Measurements from ENCODE around the gene GRIK4.
A peak's percentile ranks its signal among the peaks of the same experiment; 100 is the strongest.
"Not testable (repeated sequence)": the region's sequence is repeated elsewhere in the genome, so short reads cannot be mapped to it uniquely, and the experiment has no call there.

Gene GRIK4

DNA sequence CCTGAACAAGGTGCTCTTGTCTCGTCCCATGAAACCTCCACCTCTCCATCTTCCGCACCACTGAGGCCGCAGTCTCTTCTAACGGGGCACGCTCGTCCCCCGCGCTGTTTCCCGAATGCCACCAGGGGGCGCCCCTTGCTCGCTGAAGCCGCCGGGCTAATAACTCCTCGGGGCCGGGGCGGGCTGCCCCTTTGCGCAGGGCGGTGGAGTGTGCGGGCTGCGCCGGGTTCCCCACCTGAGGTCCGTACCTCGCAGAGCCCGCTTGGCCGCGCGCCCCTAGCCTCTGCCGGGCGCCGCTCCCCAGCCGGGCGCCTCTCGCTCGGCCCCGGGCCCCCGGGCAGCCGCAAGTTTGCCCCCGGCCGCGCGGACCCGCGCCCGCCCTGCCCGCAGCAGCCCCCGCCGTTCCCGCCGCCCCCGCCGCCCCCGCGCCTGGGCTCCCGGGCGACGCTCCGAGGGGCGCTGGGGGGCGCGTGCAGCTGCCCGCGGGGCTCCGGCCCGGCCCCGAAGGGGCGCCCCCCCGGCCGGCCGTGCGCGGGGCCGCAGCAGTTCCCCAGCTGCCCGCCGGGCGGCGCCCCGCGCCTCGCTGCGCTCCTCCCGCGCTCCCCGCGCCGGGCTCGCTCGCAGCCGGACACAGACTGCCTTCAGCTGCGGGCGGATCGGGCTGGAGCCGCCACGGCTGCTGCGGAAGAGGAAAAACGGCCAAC is at the start of gene GRIK4:
Gene GRIK4 (plus strand): TSS at position 633 of the 704 bp plus-strand sequence. CDS start 148,571 bp downstream, outside the sequence.
- peak; percentile 27 to 73 for DNase-seq (ENCODE audit: low read depth in 2 of 2)

DNA sequence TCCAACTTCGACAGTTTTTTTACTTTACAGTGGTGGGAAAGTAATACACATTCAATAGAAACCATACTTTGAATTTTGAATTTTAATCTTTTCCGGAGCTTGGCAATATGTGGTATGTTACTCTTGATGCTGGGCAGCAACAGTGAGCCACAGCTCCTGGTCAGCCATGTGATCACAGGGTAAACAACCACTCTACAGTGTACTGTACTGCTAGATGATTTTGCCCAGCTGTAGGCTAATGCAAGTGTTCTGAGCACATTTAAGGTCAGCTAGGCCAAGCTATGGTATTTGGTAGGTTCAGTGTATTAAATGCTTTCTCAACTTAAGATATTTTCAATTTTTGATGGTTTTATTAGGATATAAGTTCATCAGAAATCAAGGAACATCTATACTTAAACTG is 48.7 kb upstream of the GRIK4 start:
- DNase-seq (ENCODE audit: low read depth in 2 of 2), result no peak

DNA sequence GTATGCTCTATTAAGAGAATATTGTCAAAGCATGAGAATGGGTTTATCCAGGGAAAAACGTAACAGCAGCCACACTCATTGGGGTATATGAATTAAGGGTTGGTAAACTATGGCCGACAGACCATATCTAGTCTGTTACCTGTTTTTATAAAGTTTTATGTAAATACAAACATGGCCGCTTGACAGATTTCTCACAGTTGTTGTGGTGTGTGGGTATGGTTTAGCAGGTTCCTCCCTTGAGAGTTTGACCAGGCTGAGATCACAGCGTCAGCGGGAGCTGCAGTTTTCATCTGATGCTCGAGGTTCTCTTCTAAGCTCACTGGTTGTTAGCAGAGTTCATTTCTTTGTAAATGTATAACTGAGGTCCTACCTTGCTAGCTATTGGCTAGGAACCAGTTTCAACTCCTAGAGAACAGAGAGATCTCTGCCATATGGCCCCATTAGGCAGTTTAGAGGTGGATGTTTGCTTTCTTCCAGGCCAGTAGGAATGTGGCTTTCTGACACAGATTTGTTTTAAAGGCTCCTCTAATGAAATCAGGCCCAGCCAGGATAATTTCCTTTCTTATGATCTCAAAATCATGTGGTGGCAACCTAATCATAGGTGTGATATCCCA is 45.5 kb upstream of the GRIK4 start:
- DNase-seq (ENCODE audit: low read depth in 2 of 2), result no peak

GRCh38 chr11:120467627-120468026 is 43.9 kb upstream of the GRIK4 start:
- DNase-seq (ENCODE audit: low read depth in 2 of 2), result no peak

GRCh38 chr11:120471131-120471530 is 40.4 kb upstream of the GRIK4 start:
- no peak for DNase-seq (ENCODE audit: low read depth in 2 of 2)

GRCh38 chr11:120471994-120472393 is 39.6 kb upstream of the GRIK4 start:
- no peak for DNase-seq (ENCODE audit: low read depth in 2 of 2)

DNA sequence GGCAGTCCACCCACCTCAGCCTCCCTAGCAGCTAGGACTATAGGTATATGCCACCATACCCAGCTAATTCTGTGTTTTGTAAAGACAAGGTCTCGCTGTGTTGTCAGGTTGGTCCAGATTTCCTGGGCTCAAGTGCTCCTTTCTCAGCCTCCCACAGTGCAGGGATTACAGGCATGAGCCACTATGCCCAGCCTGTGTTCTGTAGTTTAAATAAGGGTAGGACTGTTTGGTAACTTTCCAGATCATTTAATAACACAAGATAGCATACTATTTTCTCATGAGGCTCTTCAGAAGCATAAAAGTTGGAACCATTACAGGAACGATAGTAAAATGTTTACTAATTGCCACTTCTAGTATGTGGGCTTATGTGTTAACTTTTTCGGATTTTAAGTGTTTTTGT is 38.0 kb upstream of the GRIK4 start:
- DNase-seq (ENCODE audit: low read depth in 2 of 2), result no peak

- no peak for DNase-seq (ENCODE audit: low read depth in 2 of 2)
Measured at GRCh38 chr11:120482149-120482548, 29.4 kb upstream of the GRIK4 start.

GRCh38 chr11:120484722-120485121 is 26.8 kb upstream of the GRIK4 start:
- no peak for DNase-seq (ENCODE audit: low read depth in 2 of 2)

GRCh38 chr11:120486138-120486537 is 25.4 kb upstream of the GRIK4 start:
- DNase-seq (ENCODE audit: low read depth in 2 of 2), result no peak

DNA sequence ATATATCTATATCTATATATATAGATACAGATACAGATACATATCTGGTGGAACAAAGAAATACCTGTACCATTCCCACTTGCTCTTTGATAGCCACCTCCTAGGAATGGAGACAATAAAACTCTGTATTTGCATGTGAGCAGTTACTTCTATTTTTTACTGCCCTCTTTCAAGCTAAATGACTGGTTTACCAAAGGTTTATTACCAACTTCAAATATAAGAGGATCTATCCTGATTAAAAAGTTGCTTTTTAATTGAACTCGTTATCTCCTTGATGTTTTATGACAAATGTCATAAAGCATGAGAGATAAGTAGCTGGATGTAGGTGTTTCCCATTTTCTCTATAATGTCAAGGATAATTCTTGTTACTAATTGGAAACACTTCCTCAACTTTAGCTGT is 21.7 kb upstream of the GRIK4 start:
- no peak for DNase-seq (ENCODE audit: low read depth in 2 of 2)

DNA sequence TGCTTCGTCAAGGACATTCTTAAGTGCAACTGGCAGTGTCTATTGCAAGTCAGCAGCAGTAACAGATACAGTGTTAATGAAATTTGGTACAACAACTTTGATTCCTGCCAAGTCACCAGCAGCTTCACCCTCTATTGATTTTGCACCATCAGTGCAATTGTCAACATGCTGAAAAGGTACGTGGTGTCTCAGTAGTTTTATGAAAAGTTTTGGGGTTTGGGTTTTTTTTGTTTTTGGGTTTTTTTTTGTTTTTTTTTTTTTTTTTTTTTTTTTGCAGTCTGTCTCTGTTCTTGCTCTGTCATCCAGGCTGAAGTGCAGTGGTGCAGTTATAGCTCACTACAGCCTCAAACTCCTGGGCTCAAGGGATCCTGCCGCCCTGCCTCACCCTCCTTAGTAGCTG is 19.1 kb upstream of the GRIK4 start:
- no peak for DNase-seq (ENCODE audit: low read depth in 2 of 2)

DNA sequence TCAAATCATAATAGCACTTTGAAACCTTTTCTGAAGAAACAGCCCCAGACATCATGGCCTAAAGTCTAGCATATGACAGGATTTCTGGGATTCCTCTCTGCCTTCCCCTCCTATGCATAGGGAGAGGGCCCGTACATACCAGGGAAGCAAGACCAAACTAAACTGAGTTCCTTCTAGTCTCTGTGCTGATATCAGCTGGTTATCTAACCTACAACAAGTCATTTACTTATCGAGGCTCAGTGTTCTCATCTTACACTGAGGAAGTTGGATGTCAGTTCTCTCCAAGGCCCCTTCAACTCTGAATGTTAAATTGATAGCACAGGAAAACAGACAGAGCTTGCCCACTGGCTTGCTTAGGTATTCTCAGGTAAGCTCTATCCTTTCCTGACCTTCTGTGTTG is 17.0 kb upstream of the GRIK4 start:
- no peak for DNase-seq (ENCODE audit: low read depth in 2 of 2)

DNA sequence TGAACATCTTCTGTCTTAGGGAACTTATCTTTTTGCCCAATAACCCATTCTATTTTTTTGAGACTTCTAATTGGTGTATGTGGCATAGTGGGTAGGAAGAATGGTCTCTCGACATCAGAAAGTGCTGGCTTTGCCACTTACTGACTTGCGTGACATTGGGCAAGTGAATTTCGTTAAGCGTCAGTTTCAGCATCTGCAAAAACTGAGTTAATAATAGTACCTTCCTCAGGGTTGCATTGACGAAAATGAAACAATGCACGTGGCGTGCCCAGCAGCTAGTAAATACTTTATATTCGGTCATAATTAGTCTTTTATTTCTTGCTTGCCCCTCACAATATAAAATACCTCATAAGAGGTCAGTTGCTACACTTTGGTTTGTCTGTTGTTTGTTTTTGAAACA is 12.5 kb upstream of the GRIK4 start:
- no peak for DNase-seq (ENCODE audit: low read depth in 2 of 2)

DNA sequence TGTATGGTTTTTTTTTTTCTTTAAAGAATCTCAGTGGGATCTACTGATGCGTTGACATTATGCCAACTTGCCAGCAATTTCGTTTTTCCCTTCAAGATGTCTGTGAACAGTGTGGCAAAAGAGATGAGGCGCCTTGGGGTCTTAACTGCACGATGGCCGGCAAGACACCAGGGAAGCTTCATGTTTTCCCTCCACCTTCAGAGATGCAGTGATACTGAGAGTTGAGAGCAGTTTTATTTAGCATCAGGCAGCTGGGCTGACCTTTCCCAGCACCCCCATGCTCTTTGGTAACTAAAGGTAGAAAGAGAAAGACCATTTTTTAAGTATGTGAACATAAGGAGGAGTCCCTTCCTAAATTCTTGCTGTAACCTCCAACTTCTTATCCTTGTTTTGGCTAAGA is 11.7 kb upstream of the GRIK4 start:
- DNase-seq (ENCODE audit: low read depth in 2 of 2), result no peak

GRCh38 chr11:120500414-120501071 is 11.0 kb upstream of the GRIK4 start:
- DNase-seq (ENCODE audit: low read depth in 2 of 2), result no peak

GRCh38 chr11:120501440-120501839 is 10.1 kb upstream of the GRIK4 start:
- no peak for DNase-seq (ENCODE audit: low read depth in 2 of 2)

- DNase-seq (ENCODE audit: low read depth in 2 of 2), result no peak
Measured at GRCh38 chr11:120501976-120502755, 9.4 kb upstream of the GRIK4 start.

GRCh38 chr11:120503529-120503928 is 8.0 kb upstream of the GRIK4 start:
- DNase-seq (ENCODE audit: low read depth in 2 of 2), result not testable (repeated sequence)

- DNase-seq (ENCODE audit: low read depth in 2 of 2), result no peak
Measured at GRCh38 chr11:120505801-120506425, 5.6 kb upstream of the GRIK4 start.

- no peak for DNase-seq (ENCODE audit: low read depth in 2 of 2)
Measured at GRCh38 chr11:120509346-120510053, 2.0 kb upstream of the GRIK4 start.

Data from stimulated activated CD4-positive, alpha-beta T cell treated with anti-CD3 and anti-CD28 coated beads, Interleukin-1b, Interleukin-23, amount 100 ng/mL, for 1 hour (primary cell).